ENCODE results near the gene TNFRSF11A.

Gene TNFRSF11A

GRCh38 chr18:62412231-62412979, 87.3 kb downstream of the TNFRSF11A start:
- no peaks in the 10 kb centered on the region for H3K4me1 ChIP-seq (ENCODE audit: control insufficient read depth in 1 of 2, insufficient read depth in 2 of 2, low read length in 2 of 2)
- no peak overlapping the region for H3K4me3 ChIP-seq (ENCODE audit: low read depth, low read length)
- no peak overlapping the region for H4K12ac ChIP-seq (ENCODE audit: low read depth, low read length)
- no peak overlapping the region for H4K91ac ChIP-seq (ENCODE audit: low read depth, low read length)
- no peak overlapping the region for H3K14ac ChIP-seq (ENCODE audit: low read length)
- H3K23ac ChIP-seq (ENCODE audit: low read length): no peak overlapping the region
- H3K79me2 ChIP-seq (ENCODE audit: control insufficient read depth, insufficient read depth, low read length, poor library complexity): no peaks in the 10 kb centered on the region
- H3K27ac ChIP-seq (ENCODE audit: low read depth, low read length): no peak overlapping the region
- H2BK12ac ChIP-seq (ENCODE audit: low read length): no peak overlapping the region
- no peak overlapping the region for H3K9ac ChIP-seq (ENCODE audit: low read length)
- no peak overlapping the region for H3K18ac ChIP-seq (ENCODE audit: low read length)
- DNase-seq: no peak
- no peak overlapping the region for H3K4me2 ChIP-seq (ENCODE audit: low read length)
- H2AK5ac ChIP-seq (ENCODE audit: low read length): no peak overlapping the region
- no CpG with 5 or more reads among the region's 5 CpGs for WGBS (ENCODE audit: extremely low coverage, insufficient coverage, insufficient read length)
- H3K4ac ChIP-seq (ENCODE audit: low read depth, low read length): no peak overlapping the region
- H3K36me3 ChIP-seq (ENCODE audit: control insufficient read depth in 1 of 2, insufficient read depth in 2 of 2, low read length in 2 of 2): no peaks in the 10 kb centered on the region
- no peak overlapping the region for H2BK120ac ChIP-seq (ENCODE audit: insufficient read depth, low read length, poor library complexity)
- H3K79me1 ChIP-seq (ENCODE audit: low read length): no peaks in the 10 kb centered on the region
- peaks cover 3% of the 10 kb centered on the region for H3K9me3 ChIP-seq (ENCODE audit: insufficient read depth, low read depth, low read length)
- H4K8ac ChIP-seq (ENCODE audit: low read depth, low read length): no peak overlapping the region
- H2AFZ ChIP-seq (ENCODE audit: insufficient read depth, low read length, poor library complexity): no peak overlapping the region
- no peak overlapping the region for H2BK5ac ChIP-seq (ENCODE audit: low read depth, low read length, poor library complexity)
- no peaks in the 10 kb centered on the region for H3K27me3 ChIP-seq (ENCODE audit: insufficient read depth, low read length)

- H3K4me1 ChIP-seq (ENCODE audit: control insufficient read depth in 1 of 2, insufficient read depth in 2 of 2, low read length in 2 of 2): no peaks in the 10 kb centered on the region
- H2AK5ac ChIP-seq (ENCODE audit: low read length): no peak overlapping the region
- H2AFZ ChIP-seq (ENCODE audit: insufficient read depth, low read length, poor library complexity): no peak overlapping the region
- H2BK120ac ChIP-seq (ENCODE audit: insufficient read depth, low read length, poor library complexity): no peak overlapping the region
- H3K4me2 ChIP-seq (ENCODE audit: low read length): no peak overlapping the region
- no peaks in the 10 kb centered on the region for H3K36me3 ChIP-seq (ENCODE audit: control insufficient read depth in 1 of 2, insufficient read depth in 2 of 2, low read length in 2 of 2)
- no peaks in the 10 kb centered on the region for H3K79me2 ChIP-seq (ENCODE audit: control insufficient read depth, insufficient read depth, low read length, poor library complexity)
- no peak overlapping the region for H3K27ac ChIP-seq (ENCODE audit: low read depth, low read length)
- H3K23ac ChIP-seq (ENCODE audit: low read length): no peak overlapping the region
- H4K12ac ChIP-seq (ENCODE audit: low read depth, low read length): no peak overlapping the region
- H3K18ac ChIP-seq (ENCODE audit: low read length): no peak overlapping the region
- no peak for DNase-seq
- H2BK12ac ChIP-seq (ENCODE audit: low read length): no peak overlapping the region
- H3K4me3 ChIP-seq (ENCODE audit: low read depth, low read length): no peak overlapping the region
- H3K14ac ChIP-seq (ENCODE audit: low read length): no peak overlapping the region
- no peak overlapping the region for H4K8ac ChIP-seq (ENCODE audit: low read depth, low read length)
- no peak overlapping the region for H2BK5ac ChIP-seq (ENCODE audit: low read depth, low read length, poor library complexity)
- H4K91ac ChIP-seq (ENCODE audit: low read depth, low read length): no peak overlapping the region
- no CpG with 5 or more reads among the region's 1 CpG for WGBS (ENCODE audit: extremely low coverage, insufficient coverage, insufficient read length)
- H3K79me1 ChIP-seq (ENCODE audit: low read length): no peaks in the 10 kb centered on the region
- H3K9me3 ChIP-seq (ENCODE audit: insufficient read depth, low read depth, low read length): peaks cover 3% of the 10 kb centered on the region
- no peak overlapping the region for H3K9ac ChIP-seq (ENCODE audit: low read length)
- no peaks in the 10 kb centered on the region for H3K27me3 ChIP-seq (ENCODE audit: insufficient read depth, low read length)
- no peak overlapping the region for H3K4ac ChIP-seq (ENCODE audit: low read depth, low read length)
Measured at GRCh38 chr18:62413206-62413605, 88.1 kb downstream of the TNFRSF11A start.

GRCh38 chr18:62418258-62418657, 93.1 kb downstream of the TNFRSF11A start:
- WGBS (ENCODE audit: extremely low coverage, insufficient coverage, insufficient read length): no CpG with 5 or more reads among the region's 1 CpG
- Histone ChIP-seq H3K4me1 (ENCODE audit: control insufficient read depth in 1 of 2, insufficient read depth in 2 of 2, low read length in 2 of 2) (no peaks in the 10 kb centered on the region), H2AFZ (ENCODE audit: insufficient read depth, low read length, poor library complexity) (no peak overlapping the region), H3K18ac (ENCODE audit: low read length) (no peak overlapping the region), H3K23ac (ENCODE audit: low read length) (no peak overlapping the region), H3K27ac (ENCODE audit: low read depth, low read length) (no peak overlapping the region), H3K79me1 (ENCODE audit: low read length) (no peaks in the 10 kb centered on the region), H3K9ac (ENCODE audit: low read length) (no peak overlapping the region), H3K9me3 (ENCODE audit: insufficient read depth, low read depth, low read length) (no peaks in the 10 kb centered on the region), H3K4me3 (ENCODE audit: low read depth, low read length) (no peak overlapping the region), H4K12ac (ENCODE audit: low read depth, low read length) (no peak overlapping the region), H2BK120ac (ENCODE audit: insufficient read depth, low read length, poor library complexity) (no peak overlapping the region), H4K91ac (ENCODE audit: low read depth, low read length) (no peak overlapping the region), H3K79me2 (ENCODE audit: control insufficient read depth, insufficient read depth, low read length, poor library complexity) (no peaks in the 10 kb centered on the region), H3K4me2 (ENCODE audit: low read length) (no peak overlapping the region), H3K36me3 (ENCODE audit: control insufficient read depth in 1 of 2, insufficient read depth in 2 of 2, low read length in 2 of 2) (no peaks in the 10 kb centered on the region), H2BK5ac (ENCODE audit: low read depth, low read length, poor library complexity) (no peak overlapping the region), H3K14ac (ENCODE audit: low read length) (no peak overlapping the region), H3K27me3 (ENCODE audit: insufficient read depth, low read length) (no peaks in the 10 kb centered on the region), H2BK12ac (ENCODE audit: low read length) (no peak overlapping the region), H3K4ac (ENCODE audit: low read depth, low read length) (no peak overlapping the region), H4K8ac (ENCODE audit: low read depth, low read length) (no peak overlapping the region), H2AK5ac (ENCODE audit: low read length) (no peak overlapping the region)
- DNase-seq: no peak

DNA sequence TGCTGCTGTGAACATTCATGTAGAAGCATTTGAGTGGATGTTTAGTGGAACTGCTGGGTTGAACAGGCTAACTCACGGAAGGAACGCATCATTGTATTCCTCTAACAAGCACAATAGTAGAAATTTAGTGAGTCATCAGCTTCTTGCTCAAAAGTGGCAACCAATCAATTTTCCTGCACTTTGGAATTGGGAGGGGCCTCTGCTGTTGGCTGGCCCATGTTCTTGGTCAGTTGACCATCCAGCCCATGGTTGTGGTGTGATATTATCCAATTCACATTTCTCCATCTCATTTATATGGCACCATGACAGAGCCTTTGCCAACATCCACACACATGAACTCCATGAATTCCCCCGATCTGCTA, 95.0 kb downstream of the TNFRSF11A start:
- no peaks in the 10 kb centered on the region for H3K4me1 ChIP-seq (ENCODE audit: control insufficient read depth in 1 of 2, insufficient read depth in 2 of 2, low read length in 2 of 2)
- no CpG with 5 or more reads among the region's 3 CpGs for WGBS (ENCODE audit: extremely low coverage, insufficient coverage, insufficient read length)
- H4K91ac ChIP-seq (ENCODE audit: low read depth, low read length): no peak overlapping the region

More for the DNA sequence above, 95.0 kb downstream of the TNFRSF11A start:
- no peak overlapping the region for H3K9ac ChIP-seq (ENCODE audit: low read length)
- H2BK5ac ChIP-seq (ENCODE audit: low read depth, low read length, poor library complexity): no peak overlapping the region
- H2BK120ac ChIP-seq (ENCODE audit: insufficient read depth, low read length, poor library complexity): no peak overlapping the region
- H2AK5ac ChIP-seq (ENCODE audit: low read length): no peak overlapping the region
- no peak overlapping the region for H3K4me2 ChIP-seq (ENCODE audit: low read length)
- H2BK12ac ChIP-seq (ENCODE audit: low read length): no peak overlapping the region
- no peak overlapping the region for H3K14ac ChIP-seq (ENCODE audit: low read length)
- no peaks in the 10 kb centered on the region for H3K27me3 ChIP-seq (ENCODE audit: insufficient read depth, low read length)
- H3K79me1 ChIP-seq (ENCODE audit: low read length): no peaks in the 10 kb centered on the region
- H3K18ac ChIP-seq (ENCODE audit: low read length): no peak overlapping the region
- H3K9me3 ChIP-seq (ENCODE audit: insufficient read depth, low read depth, low read length): no peaks in the 10 kb centered on the region
- no peaks in the 10 kb centered on the region for H3K36me3 ChIP-seq (ENCODE audit: control insufficient read depth in 1 of 2, insufficient read depth in 2 of 2, low read length in 2 of 2)
- H3K4me3 ChIP-seq (ENCODE audit: low read depth, low read length): no peak overlapping the region
- no peak for DNase-seq
- no peak overlapping the region for H4K12ac ChIP-seq (ENCODE audit: low read depth, low read length)
- no peak overlapping the region for H4K8ac ChIP-seq (ENCODE audit: low read depth, low read length)
- no peak overlapping the region for H3K4ac ChIP-seq (ENCODE audit: low read depth, low read length)
- H3K27ac ChIP-seq (ENCODE audit: low read depth, low read length): no peak overlapping the region
- H3K23ac ChIP-seq (ENCODE audit: low read length): no peak overlapping the region
- H2AFZ ChIP-seq (ENCODE audit: insufficient read depth, low read length, poor library complexity): no peak overlapping the region
- H3K79me2 ChIP-seq (ENCODE audit: control insufficient read depth, insufficient read depth, low read length, poor library complexity): no peaks in the 10 kb centered on the region

All from trophoblast cell (in vitro differentiated cells and primary cell).